GM21786 (cell line): ENCODE results near the gene TAS2R13.

Source experiments
- ATAC-seq: cut with Tn5 transposase; IDR thresholded peaks from one replicate; pipeline ENCODE4 v1.9.1; 2021; ENCODE audit not compliant: unreplicated experiment

TAS2R13 gene, protein sequence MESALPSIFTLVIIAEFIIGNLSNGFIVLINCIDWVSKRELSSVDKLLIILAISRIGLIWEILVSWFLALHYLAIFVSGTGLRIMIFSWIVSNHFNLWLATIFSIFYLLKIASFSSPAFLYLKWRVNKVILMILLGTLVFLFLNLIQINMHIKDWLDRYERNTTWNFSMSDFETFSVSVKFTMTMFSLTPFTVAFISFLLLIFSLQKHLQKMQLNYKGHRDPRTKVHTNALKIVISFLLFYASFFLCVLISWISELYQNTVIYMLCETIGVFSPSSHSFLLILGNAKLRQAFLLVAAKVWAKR

GRCh38 chr12:10909462-10909861 lies at the start of gene TAS2R13:
TAS2R13 (minus strand) TSS chr12:10909562; CDS start chr12:10909298, 264 bp downstream.
- no peak for ATAC-seq

GRCh38 chr12:10957741-10958140 lies 48.4 kb upstream of the TAS2R13 start:
- ATAC-seq, result no peak

GRCh38 chr12:10956085-10956484 lies 46.7 kb upstream of the TAS2R13 start:
- no peak for ATAC-seq

GRCh38 chr12:10952645-10953044 lies 43.3 kb upstream of the TAS2R13 start:
- ATAC-seq, result no peak

DNA sequence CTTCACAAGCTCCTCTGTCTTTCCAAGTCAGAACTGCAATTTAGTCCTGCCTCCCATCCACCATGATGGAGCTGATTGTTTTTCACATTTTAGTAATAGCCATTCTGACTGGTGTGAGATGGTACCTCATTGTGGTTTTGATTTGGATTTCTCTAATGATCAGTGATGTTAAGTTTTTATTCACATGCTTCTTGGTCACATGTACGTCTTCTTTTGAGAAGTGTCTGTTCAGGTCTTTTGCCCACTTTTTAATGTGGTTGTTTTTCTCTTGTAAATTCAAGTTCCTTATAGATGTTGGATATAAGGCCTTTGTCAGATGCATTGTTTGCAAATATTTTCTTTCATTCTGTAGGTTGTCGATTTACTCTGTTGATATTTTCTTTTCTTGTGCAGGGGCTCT lies 33.8 kb upstream of the TAS2R13 start:
- no peak for ATAC-seq

DNA sequence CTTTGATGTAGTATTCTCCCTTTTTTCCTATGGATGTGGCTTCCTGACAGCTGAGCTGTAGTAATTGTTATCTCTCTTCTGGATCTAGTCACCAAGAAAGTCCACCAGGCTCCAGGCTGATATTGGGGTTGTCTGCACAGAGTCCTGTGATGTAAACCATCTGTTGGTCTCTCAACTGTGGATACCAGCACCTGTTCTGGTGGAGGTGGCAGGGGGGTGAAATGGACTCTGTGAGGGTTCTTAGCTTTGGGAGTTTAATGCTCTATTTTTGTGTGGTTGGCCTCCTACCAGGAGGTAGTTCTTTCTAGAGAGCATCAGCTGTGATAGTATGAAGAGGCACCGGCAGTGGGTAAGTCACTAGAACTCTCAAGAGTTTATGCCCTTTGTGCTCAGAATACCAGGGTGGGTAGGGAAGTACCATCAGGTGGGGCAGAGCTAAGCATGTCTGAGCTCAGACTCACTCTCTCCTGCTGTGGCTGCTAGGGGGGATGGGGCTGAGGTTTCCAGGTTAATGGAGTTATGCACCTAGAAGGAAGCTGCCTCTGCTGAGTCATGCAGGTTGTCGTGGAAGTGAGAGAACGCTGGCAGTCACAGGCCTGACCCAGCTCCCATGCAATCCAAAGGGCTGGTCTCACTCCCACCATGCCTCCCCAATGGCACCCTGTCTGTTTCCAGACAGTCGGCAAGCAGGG lies 32.7 kb upstream of the TAS2R13 start:
- ATAC-seq, result no peak

- ATAC-seq, result no peak
Observed at GRCh38 chr12:10941369-10941768, 32.0 kb upstream of the TAS2R13 start.

DNA sequence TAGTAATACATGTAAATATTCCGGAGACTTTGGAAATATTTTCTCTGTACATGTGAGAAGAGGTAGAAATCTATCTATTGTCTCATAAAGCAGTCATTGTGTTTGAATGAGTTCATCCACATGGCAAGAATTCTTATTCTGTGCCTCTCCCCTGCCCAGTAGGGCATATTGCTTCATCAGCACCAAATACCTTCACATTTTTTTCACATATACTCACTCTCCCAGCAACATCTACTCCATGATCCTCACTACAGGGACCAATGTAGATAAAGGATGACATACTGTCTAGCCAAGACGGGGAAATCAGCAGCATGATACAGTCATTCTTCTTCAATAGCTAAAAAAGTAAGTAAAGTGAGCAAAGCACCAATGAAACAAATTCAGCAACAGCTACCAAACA lies 31.0 kb upstream of the TAS2R13 start:
- ATAC-seq, result no peak

GRCh38 chr12:10939163-10939562 lies 29.8 kb upstream of the TAS2R13 start, which contains the start of gene TAS2R14:
TAS2R14 (minus strand) TSS chr12:10939263; CDS start chr12:10939207, 56 bp downstream.
- ATAC-seq, result no peak

DNA sequence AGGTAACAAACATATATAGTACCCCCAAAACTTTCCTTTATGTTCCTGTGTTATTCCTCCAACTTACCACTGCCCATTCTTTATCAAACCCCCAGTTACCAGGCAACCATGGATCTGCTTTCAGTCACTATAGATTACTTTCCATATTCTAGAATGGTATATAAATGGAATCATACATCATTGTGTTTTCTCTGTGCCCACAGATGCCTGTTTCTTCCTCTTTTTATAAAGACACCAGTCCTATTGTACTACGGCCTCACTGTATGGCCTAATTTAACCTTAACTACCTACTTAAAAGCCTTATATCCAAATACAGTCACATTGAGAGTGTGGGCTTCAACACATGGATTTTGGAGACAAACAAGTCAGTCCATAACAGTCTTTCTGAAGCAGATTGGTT lies 27.1 kb upstream of the TAS2R13 start:
- ATAC-seq, result no peak

DNA sequence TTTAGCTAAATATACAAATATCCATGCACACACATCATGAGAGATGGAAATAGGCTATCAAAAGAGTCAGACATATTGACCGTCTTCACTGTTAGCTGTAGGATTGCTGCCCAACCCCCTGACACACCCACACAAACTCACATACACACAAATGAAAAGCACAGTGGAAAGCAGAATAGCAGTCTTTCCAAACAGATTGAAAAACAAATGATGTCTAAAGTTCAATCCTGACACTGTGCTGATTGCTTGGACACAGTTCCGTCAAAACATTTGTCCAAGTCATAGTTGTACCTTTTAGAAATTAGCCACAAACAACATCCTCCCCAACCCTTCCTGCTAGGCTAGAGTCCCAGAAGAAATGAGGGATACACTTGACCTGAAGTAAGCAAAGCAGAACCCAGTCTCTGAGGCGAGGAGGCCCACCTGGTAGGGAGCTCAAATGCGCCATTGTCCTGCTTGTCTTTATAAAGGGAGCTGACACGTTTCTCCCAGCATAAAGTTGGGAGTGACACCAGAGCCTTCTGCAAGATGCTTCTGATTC lies 19.5 kb upstream of the TAS2R13 start, which contains the start of gene PRH2:
Gene PRH2 (plus strand): TSS at position 491 of the 541 bp plus-strand sequence. CDS start 38 bp downstream, at position 529.
- ATAC-seq, result no peak

- no peak for ATAC-seq
Observed at GRCh38 chr12:10926269-10926668, 16.9 kb upstream of the TAS2R13 start.

- ATAC-seq, result no peak
Observed at GRCh38 chr12:10919809-10920208, 10.4 kb upstream of the TAS2R13 start.

GRCh38 chr12:10910380-10910779 lies 1.0 kb upstream of the TAS2R13 start:
- no peak for ATAC-seq

GRCh38 chr12:10904686-10905085 lies 4.7 kb downstream of the TAS2R13 start:
- ATAC-seq, result no peak

DNA sequence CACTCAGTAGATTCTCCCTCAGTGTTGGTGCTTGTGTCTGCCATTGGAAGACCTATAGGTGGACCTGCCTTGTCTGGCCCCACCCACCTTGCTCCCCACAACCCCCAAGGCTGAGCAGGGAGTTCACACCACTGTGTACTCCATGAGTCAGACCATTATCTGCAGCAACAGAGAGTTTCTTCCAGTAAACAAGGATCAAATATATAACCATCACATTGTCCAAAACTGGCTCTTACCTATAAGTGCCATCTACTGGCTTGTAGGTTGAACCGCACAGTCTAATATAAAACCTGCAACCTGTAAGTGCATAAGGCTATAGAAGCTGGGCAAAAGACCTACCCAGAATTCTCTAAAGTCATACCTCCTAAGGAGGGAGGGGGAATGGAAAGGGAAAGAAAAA lies 7.9 kb downstream of the TAS2R13 start:
- no peak for ATAC-seq

GRCh38 chr12:10900972-10901371 lies 8.4 kb downstream of the TAS2R13 start:
- ATAC-seq, result no peak

- ATAC-seq, result no peak
Observed at GRCh38 chr12:10900530-10900929, 8.8 kb downstream of the TAS2R13 start.

DNA sequence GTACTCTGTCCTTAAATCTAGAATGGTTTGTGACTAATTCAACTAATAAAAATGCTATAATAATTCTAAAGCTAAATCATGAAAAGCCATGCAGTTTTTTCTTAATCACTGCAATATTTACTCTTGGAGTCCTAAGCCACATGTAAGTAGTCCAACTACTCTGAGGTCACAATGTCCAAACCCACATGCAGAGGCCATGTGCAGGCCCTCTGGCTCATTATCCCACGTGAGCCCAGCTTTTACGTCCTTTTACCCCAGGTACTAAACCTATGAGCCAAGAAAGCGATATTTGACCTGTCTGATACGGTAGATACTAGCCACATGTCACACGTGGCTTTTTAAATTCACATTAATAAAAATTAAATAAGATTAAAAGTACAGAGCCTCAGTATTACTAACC lies 12.5 kb downstream of the TAS2R13 start:
- no peak for ATAC-seq

- no peak for ATAC-seq
Observed at GRCh38 chr12:10891937-10892336, 17.4 kb downstream of the TAS2R13 start.

DNA sequence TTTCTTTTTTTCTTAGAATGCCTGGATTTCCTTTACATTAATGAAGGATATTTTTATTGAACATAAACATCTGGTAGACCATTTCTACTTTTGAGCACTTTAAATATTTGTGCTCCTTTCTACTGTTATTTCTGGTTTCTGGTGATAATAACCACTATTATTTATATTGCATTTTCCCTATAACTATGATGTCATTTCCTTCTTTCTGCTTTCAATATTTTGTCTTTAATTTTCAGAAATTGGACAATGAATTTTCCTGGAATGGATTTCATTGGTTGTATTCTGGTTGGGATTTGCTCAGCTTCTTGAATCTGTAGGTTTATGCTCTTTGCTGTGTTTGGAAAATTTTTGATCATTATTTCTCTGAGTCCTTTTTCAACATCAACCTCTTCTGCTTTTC lies 20.1 kb downstream of the TAS2R13 start:
- ATAC-seq, result no peak

DNA sequence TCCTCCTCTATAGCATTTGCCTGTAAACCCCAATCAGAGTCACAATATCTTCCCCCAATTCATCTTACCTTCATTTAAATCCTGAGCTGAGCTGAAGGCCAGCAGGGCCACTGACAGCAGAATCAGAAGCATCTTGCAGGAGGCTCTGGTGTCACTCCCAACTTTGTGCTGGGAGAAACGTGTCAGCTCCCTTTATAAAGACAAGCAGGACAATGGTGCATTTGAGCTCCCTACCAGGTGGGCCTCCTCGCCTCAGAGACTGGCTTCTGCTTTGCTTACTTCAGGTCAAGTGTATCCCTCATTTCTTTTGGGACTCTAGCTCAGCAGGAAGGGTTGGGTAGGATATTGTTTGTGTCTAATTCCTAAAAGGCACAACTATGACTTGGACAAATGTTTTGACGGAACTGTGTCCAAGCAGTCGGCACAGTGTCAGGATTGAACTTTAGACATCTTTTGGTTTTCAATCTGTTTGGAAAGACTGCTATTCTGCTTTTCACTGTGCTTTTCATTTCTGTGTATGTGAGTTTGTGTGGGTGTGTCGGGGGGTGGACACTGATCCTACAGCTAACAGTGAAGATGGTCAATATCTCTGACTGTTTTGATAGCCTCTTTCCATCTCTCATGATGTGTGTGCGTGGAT lies 25.2 kb downstream of the TAS2R13 start, which contains the start of gene PRH1:
Gene PRH1 (minus strand): TSS at position 170 of the 640 bp plus-strand sequence. CDS start 38 bp downstream, at position 132.
- ATAC-seq, result no peak
